Suprapubic skin (tissue), 4 donors: Measurements from ENCODE around the gene MBOAT7. TPM values are rescaled to one million over a fixed set of nuclear protein-coding genes. Genes with fewer than 3 reads are reported as not detected.

ENCODE experiments used
- DNase-seq, 2 donors: peaks; one replicate each; pipeline ENCODE4 v3.0.0-alpha.2; 2019; ENCODE audit warnings: low spot score in 2 of 2
- H3K27ac ChIP-seq: fragments of 200-600 bp; sonication (generic); one replicate; pipeline ENCODE4 v1.5.1; 2019
- H3K27me3 ChIP-seq: fragments of 200-600 bp; sonication (generic); one replicate; pipeline ENCODE4 v1.5.1; 2019
- H3K36me3 ChIP-seq: fragments of 200-600 bp; sonication (generic); one replicate; pipeline ENCODE4 v1.5.1; 2019
- H3K4me1 ChIP-seq: fragments of 200-600 bp; sonication (generic); one replicate; pipeline ENCODE4 v1.5.1; 2019
- H3K4me3 ChIP-seq: fragments of 200-600 bp; sonication (generic); one replicate; pipeline ENCODE4 v1.5.1; 2019; ENCODE audit warnings: mild to moderate bottlenecking
- H3K9me3 ChIP-seq: fragments of 200-600 bp; sonication (generic); one replicate; pipeline ENCODE4 v1.5.1; 2019
- CTCF ChIP-seq, 2 donors: fragments of 200-600 bp in 1 of 2; fragments of 450-650 bp in 1 of 2; sonication (generic) in 1 of 2; IDR thresholded peaks; one replicate each; pipeline ENCODE4 v1.5.1; 2016 to 2019; ENCODE audit warnings: antibody characterized with exemption in 2 of 2, mild to moderate bottlenecking in 1 of 2, moderate library complexity in 1 of 2
- EP300 ChIP-seq: sonication (generic); formaldehyde crosslinking; IDR thresholded peaks from one replicate; pipeline ENCODE4 v1.6.1; 2017; ENCODE audit warnings: antibody characterized with exemption
- POLR2A ChIP-seq, 2 donors: fragments of 450-650 bp; IDR thresholded peaks; one replicate each; pipeline ENCODE4 v1.6.1; 2017; ENCODE audit warnings: antibody characterized with exemption in 2 of 2, mild to moderate bottlenecking in 2 of 2, moderate library complexity in 2 of 2
- POLR2AphosphoS5 ChIP-seq, 3 donors: sonication (generic); formaldehyde crosslinking; IDR thresholded peaks; one replicate each; pipeline ENCODE4 v1.6.1; 2017; ENCODE audit warnings: antibody characterized with exemption in 3 of 3
- WGBS: methylation state at CpG from one replicate; pipeline ENCODE4 v1.1.5; 2018; 5-methylcytosine and 5-hydroxymethylcytosine counted together
- total RNA-seq, 4 donors: library from RNA; depleted of rRNA; stranded (reverse); fragments of >200 nt; gene quantifications; one replicate each; pipeline ENCODE4 v1.1.0, GENCODE V29; 2016

MBOAT7 gene
- total RNA-seq, 4 donors from 2014 or later = 54.7 to 96.5 (median 58.7) TPM

GRCh38 chr19:54153731-54154326, 35.6 kb downstream of the MBOAT7 start:
- H3K36me3 ChIP-seq = peaks cover 88% of the 10 kb centered on the region
- no peak for TF ChIP-seq CTCF (IDR thresholded peaks at IDR 0.05)
- TF ChIP-seq EP300 = no peak
- TF ChIP-seq POLR2A (IDR thresholded peaks at IDR 0.05) = no peak
- TF ChIP-seq POLR2AphosphoS5 (IDR thresholded peaks at IDR 0.05) = no peak
- peaks cover 20% of the 10 kb centered on the region for H3K4me1 ChIP-seq
- no peaks in the 10 kb centered on the region for H3K9me3 ChIP-seq
- no peak for DNase-seq
- no peaks in the 10 kb centered on the region for H3K27me3 ChIP-seq
- H3K27ac ChIP-seq = no peak overlapping the region
- WGBS = 71% methylated on average over 9 of the region's 10 CpGs
- no peak overlapping the region for H3K4me3 ChIP-seq

GRCh38 chr19:54152878-54153524, 36.4 kb downstream of the MBOAT7 start:
- Histone ChIP-seq H3K36me3 (peaks cover 96% of the 10 kb centered on the region), H3K27me3 (no peaks in the 10 kb centered on the region), H3K27ac (no peak overlapping the region), H3K4me1 (peaks cover 12% of the 10 kb centered on the region), H3K4me3 (no peak overlapping the region), H3K9me3 (no peaks in the 10 kb centered on the region)
- no peak for DNase-seq
- TF ChIP-seq POLR2A (IDR thresholded peaks at IDR 0.05) = no peak
- TF ChIP-seq CTCF (IDR thresholded peaks at IDR 0.05) = no peak
- TF ChIP-seq EP300 = no peak
- no peak for TF ChIP-seq POLR2AphosphoS5 (IDR thresholded peaks at IDR 0.05)
- 86% methylated on average over 19 of the region's 25 CpGs for WGBS

- no peaks in the 10 kb centered on the region for H3K9me3 ChIP-seq
- peaks cover 100% of the 10 kb centered on the region for H3K36me3 ChIP-seq
- H3K4me3 ChIP-seq = no peak overlapping the region
- no peak overlapping the region for H3K27ac ChIP-seq
- 80% methylated on average over 1 of the region's 12 CpGs for WGBS
- TF ChIP-seq CTCF (IDR thresholded peaks at IDR 0.05) = no peak
- TF ChIP-seq POLR2AphosphoS5 (IDR thresholded peaks at IDR 0.05) = no peak
- TF ChIP-seq EP300 = no peak
- TF ChIP-seq POLR2A (IDR thresholded peaks at IDR 0.05) = no peak
- no peak for DNase-seq
- H3K4me1 ChIP-seq = peaks cover 10% of the 10 kb centered on the region
- H3K27me3 ChIP-seq = no peaks in the 10 kb centered on the region
Measured at GRCh38 chr19:54152267-54152666, 37.1 kb downstream of the MBOAT7 start.

GRCh38 chr19:54151362-54152035, 37.9 kb downstream of the MBOAT7 start:
- Histone ChIP-seq H3K27me3 (no peaks in the 10 kb centered on the region), H3K9me3 (no peaks in the 10 kb centered on the region), H3K4me1 (peaks cover 2% of the 10 kb centered on the region), H3K36me3 (peaks cover 100% of the 10 kb centered on the region), H3K4me3 (no peak overlapping the region), H3K27ac (no peak overlapping the region)
- no peak for DNase-seq
- 86% methylated on average over 19 of the region's 23 CpGs for WGBS
- no peak for TF ChIP-seq POLR2A (IDR thresholded peaks at IDR 0.05)
- TF ChIP-seq CTCF (IDR thresholded peaks at IDR 0.05) = no peak
- no peak for TF ChIP-seq POLR2AphosphoS5 (IDR thresholded peaks at IDR 0.05)
- no peak for TF ChIP-seq EP300
